A673 (cell line): ENCODE measurements around the gene FAAP24. TPM values are rescaled to one million over a fixed set of nuclear protein-coding genes. Genes with fewer than 3 reads are reported as not detected.

Source experiments
- Bru-seq: library from RNA; stranded (reverse); fragments of 400-500 nt; gene quantifications from one replicate; lab custom pipeline; 2021; lab: Mats Ljungman, UMichigan
- BruChase-seq, 2 experiments: library from RNA; stranded (reverse); fragments of 400-500 nt; gene quantifications; one replicate each; lab custom pipeline; 2021; lab: Mats Ljungman, UMichigan
- BruUV-seq: library from RNA; stranded (reverse); fragments of 400-500 nt; replicated peaks from 2 replicates; lab custom pipeline; 2021; lab: Mats Ljungman, UMichigan
- CTCF ChIA-PET: fragments of 300-600 bp; sonication (Branson Sonifier 250); formaldehyde crosslinking; loops from one replicate; lab custom pipeline; 2022; ENCODE audit warnings: antibody characterized with exemption; lab: Charles Lee
- POLR2A ChIA-PET: fragments of 300-600 bp; sonication (Branson Sonifier 250); formaldehyde crosslinking; loops from one replicate; lab custom pipeline; 2022; ENCODE audit warnings: antibody characterized with exemption; ENCODE audit not compliant: low non-redundant PET; lab: Charles Lee
- DNase-seq: peaks from one replicate; pipeline ENCODE4 v3.0.0-alpha.2; 2015; ENCODE audit warnings: low spot score
- H3K27ac ChIP-seq: fragments of 200-600 bp; sonication (generic); 2 replicates; pipeline ENCODE4 v1.5.1; 2016; ENCODE audit warnings: mixed run types, low read depth, mild to moderate bottlenecking, mixed read lengths, antibody characterized with exemption, low read length; ENCODE audit not compliant: poor library complexity, severe bottlenecking
- H3K27me3 ChIP-seq: fragments of 200-600 bp; sonication (generic); replicated peaks from 2 replicates; pipeline ENCODE4 v1.6.1; 2017; ENCODE audit warnings: mixed run types, low read depth, mild to moderate bottlenecking, mixed read lengths, antibody characterized with exemption, low read length; ENCODE audit not compliant: insufficient read depth, poor library complexity
- H3K36me3 ChIP-seq: fragments of 200-600 bp; sonication (generic); 2 replicates; pipeline ENCODE4 v1.6.1; 2016; ENCODE audit warnings: mixed run types, mild to moderate bottlenecking, mixed read lengths, antibody characterized with exemption, low read length; ENCODE audit not compliant: insufficient read depth, poor library complexity, severe bottlenecking
- H3K4me1 ChIP-seq: fragments of 200-600 bp; sonication (generic); 2 replicates; pipeline ENCODE4 v1.6.1; 2017; ENCODE audit warnings: mixed run types, mild to moderate bottlenecking, mixed read lengths, antibody characterized with exemption, low read length; ENCODE audit not compliant: insufficient read depth, poor library complexity, severe bottlenecking
- H3K4me3 ChIP-seq: fragments of 200-600 bp; sonication (generic); 2 replicates; pipeline ENCODE4 v1.5.1; 2016; ENCODE audit warnings: low read depth, mixed run types, mild to moderate bottlenecking, mixed read lengths, low read length; ENCODE audit not compliant: poor library complexity, severe bottlenecking
- H3K9me3 ChIP-seq: fragments of 200-600 bp; sonication (generic); 2 replicates; pipeline ENCODE4 v1.6.1; 2016; ENCODE audit warnings: mixed run types, low read depth, mild to moderate bottlenecking, mixed read lengths, antibody characterized with exemption, low read length; ENCODE audit not compliant: poor library complexity, severe bottlenecking
- EZH2 ChIP-seq: fragments of 200-600 bp; sonication (generic); IDR thresholded peaks from 2 replicates; pipeline ENCODE4 v1.6.1; 2017; ENCODE audit warnings: borderline replicate concordance, low read depth, mild to moderate bottlenecking, mixed read lengths, antibody characterized with exemption, low read length; ENCODE audit not compliant: poor library complexity, severe bottlenecking
- intact Hi-C: fragments of 100-400 bp; cut with micrococcal nuclease; formaldehyde crosslinking; loops from one replicate; pipeline ENCODE4 v1.10.0; 2022; ENCODE audit not compliant: unreplicated experiment
- long read RNA-seq: library from polyadenylated mRNA; stranded (forward); transcript quantifications from one replicate; pipeline ENCODE4 v2.0.0, GENCODE V29; 2022
- total RNA-seq: library from RNA; stranded (reverse); gene quantifications from 2 replicates; pipeline ENCODE4 v1.2.3, GENCODE V29; 2021
- TF ChIP-seq, protein P1 (sequence below): fragments of 300-800, 200-600 bp; sonication (generic); conservative IDR thresholded peaks from 2 replicates; pipeline ENCODE4 v1.5.1; 2017; ENCODE audit warnings: low read depth, mild to moderate bottlenecking, antibody characterized with exemption, low read length, moderate library complexity, mixed read lengths

FAAP24 gene, protein sequence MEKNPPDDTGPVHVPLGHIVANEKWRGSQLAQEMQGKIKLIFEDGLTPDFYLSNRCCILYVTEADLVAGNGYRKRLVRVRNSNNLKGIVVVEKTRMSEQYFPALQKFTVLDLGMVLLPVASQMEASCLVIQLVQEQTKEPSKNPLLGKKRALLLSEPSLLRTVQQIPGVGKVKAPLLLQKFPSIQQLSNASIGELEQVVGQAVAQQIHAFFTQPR
- total RNA-seq (10.0 and 11.1 TPM in 2 replicates), Bru-seq, nascent RNA (percentile 62 among the genes with signal in this experiment), BruChase-seq, experiment 1, labeled RNA remaining after a 2-hour chase (percentile 66 among the genes with signal in this experiment), BruChase-seq, experiment 2, labeled RNA remaining after a 6-hour chase (percentile 65 among the genes with signal in this experiment)
- long read RNA-seq, transcript FAAP24-202 (5 exons, 2,298 nt) = major isoform, 22 of 24 reads
- long read RNA-seq, partial matches to known transcripts = 0 of 24 reads
- long read RNA-seq, other reads (novel, unspliced or antisense) = 1 of 24 reads

DNA sequence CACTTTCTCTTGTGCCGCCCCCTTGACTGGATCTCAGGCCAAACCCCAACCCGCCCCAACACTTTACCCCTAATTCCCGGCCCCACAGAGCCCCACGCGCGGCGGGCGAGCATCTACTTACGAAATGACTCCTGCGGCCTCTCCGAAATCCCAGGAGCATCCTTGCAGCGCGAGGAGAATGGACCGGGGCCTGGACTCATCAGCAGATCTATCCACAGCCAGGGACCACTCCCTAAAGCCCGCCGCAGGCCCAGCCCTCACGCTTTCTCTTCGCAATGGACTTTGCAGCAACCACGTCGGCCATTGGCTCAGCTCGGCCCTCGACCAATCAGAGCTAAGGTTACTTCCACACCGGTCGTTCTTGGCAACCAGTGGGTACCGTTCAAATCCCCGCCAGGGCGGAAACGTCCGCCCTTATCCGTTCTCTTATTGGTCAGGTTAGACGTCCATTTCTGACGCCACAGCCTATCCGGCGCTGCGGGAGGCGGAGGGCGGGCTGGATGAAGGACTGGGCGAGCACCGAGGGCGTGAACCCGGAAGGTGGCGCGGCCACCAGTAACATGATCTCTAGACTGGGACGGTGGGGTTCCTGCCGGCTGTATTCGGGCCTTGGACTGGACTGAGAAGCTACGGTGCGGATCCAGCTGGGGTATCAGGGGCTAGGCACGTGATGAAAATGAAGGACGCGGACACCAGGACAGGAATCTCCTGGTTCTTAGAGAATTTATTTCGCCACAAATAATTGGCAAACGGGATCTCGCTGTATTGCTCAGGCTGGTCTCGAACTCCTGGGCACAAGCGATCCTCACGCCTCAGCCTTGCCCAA lies at the start of gene FAAP24, which contains the start of gene CEP89:
TSS of gene FAAP24 (plus strand) at position 528 of the 826 bp plus-strand sequence. CDS start 955 bp downstream, outside the sequence.
TSS of gene CEP89 (minus strand) at position 244 of the 826 bp plus-strand sequence. CDS start at position 160, 84 bp downstream.
- intact Hi-C loops = loop anchor here (5.0 to 10.0 kb wide), 2 partner anchors 213 to 280 kb away; partner anchors contain the start of gene NUDT19
- peaks cover 7% of the 10 kb centered on the region for H3K4me1 ChIP-seq
- ChIA-PET CTCF (interaction anchor here (0.6 kb wide), 2 partner anchors 151 to 372 kb away, joined by 3 to 4 read pairs; no protein-coding TSS in a partner anchor), POLR2A (interaction anchor here (0.7 kb wide), 1 partner anchor 734 kb away, joined by 5 read pairs; no protein-coding TSS in a partner anchor)
- peaks cover 4% of the 10 kb centered on the region for H3K36me3 ChIP-seq
- H3K4me3 ChIP-seq = peak within 1 kb of the TSS; percentile 72
- H3K27ac ChIP-seq = peak within 1 kb of the TSS; percentile 63
- BruUV-seq = no TSS peak
- TF ChIP-seq EZH2 = no peak
- TF ChIP-seq, protein P1, sequence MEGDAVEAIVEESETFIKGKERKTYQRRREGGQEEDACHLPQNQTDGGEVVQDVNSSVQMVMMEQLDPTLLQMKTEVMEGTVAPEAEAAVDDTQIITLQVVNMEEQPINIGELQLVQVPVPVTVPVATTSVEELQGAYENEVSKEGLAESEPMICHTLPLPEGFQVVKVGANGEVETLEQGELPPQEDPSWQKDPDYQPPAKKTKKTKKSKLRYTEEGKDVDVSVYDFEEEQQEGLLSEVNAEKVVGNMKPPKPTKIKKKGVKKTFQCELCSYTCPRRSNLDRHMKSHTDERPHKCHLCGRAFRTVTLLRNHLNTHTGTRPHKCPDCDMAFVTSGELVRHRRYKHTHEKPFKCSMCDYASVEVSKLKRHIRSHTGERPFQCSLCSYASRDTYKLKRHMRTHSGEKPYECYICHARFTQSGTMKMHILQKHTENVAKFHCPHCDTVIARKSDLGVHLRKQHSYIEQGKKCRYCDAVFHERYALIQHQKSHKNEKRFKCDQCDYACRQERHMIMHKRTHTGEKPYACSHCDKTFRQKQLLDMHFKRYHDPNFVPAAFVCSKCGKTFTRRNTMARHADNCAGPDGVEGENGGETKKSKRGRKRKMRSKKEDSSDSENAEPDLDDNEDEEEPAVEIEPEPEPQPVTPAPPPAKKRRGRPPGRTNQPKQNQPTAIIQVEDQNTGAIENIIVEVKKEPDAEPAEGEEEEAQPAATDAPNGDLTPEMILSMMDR = no peak
- DNase-seq = peak; percentile 99
- H3K9me3 ChIP-seq = no peaks in the 10 kb centered on the region
- H3K27me3 ChIP-seq = no peaks in the 10 kb centered on the region

DNA sequence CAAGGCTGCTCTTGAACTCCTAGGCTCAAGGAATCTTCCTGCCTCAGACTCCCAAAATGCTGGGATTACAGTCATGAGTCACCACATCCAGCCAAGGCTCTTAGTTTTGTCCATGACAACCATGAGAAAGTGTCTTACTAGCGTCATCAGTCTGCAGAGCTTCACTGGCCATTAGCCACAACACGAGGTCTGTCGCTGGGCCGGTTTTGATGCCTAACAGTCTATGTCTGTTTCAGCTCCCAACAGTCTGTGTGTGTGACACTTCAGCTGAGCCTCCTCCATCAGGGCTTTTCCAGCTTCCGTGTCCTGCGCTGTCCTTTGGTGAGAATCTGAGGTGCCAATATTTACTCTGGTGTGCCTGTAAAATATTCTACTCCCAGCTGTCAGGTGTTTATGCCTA lies 47.8 kb upstream of the FAAP24 start:
- Histone ChIP-seq H3K4me3 (no peak overlapping the region), H3K36me3 (peaks cover 6% of the 10 kb centered on the region), H3K27ac (no peak overlapping the region), H3K4me1 (no peaks in the 10 kb centered on the region), H3K27me3 (no peaks in the 10 kb centered on the region), H3K9me3 (no peaks in the 10 kb centered on the region)
- intact Hi-C loops = no loop called here
- BruUV-seq = no TSS peak
- ChIA-PET CTCF (no interaction called here), POLR2A (no interaction called here)
- TF ChIP-seq, protein P1 = no peak
- no peak for TF ChIP-seq EZH2
- no peak for DNase-seq

DNA sequence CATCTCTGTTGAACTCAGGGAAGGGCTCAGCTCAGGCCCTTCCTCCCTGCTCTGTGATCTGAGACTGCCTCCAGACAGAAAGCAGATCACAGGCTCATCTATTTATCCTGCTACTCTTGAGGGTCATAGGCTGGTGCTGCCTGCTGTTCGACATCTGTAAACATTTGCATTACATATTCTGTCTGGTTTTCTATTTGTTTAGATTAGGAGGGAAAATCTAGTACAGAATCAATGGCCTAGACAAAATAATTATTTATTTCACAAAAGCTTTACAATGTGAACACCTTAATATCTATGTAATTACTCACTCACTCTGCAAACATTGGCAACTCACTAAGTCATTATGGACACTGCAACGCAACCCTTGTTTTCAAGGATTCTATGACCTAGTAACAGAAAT lies 43.2 kb upstream of the FAAP24 start:
- no peak for TF ChIP-seq EZH2
- TF ChIP-seq, protein P1 = no peak
- no peak overlapping the region for H3K4me3 ChIP-seq
- ChIA-PET CTCF (no interaction called here), POLR2A (no interaction called here)
- no peak overlapping the region for H3K27ac ChIP-seq
- H3K4me1 ChIP-seq = no peaks in the 10 kb centered on the region
- BruUV-seq = no TSS peak
- no peak for DNase-seq
- intact Hi-C loops = no loop called here
- H3K9me3 ChIP-seq = no peaks in the 10 kb centered on the region
- peaks cover 20% of the 10 kb centered on the region for H3K36me3 ChIP-seq
- no peaks in the 10 kb centered on the region for H3K27me3 ChIP-seq
